HG02763 (cell line): ENCODE results near the gene CEP44.
"Not testable (repeated sequence)": the region's sequence is repeated elsewhere in the genome, so short reads cannot be mapped to it uniquely, and the experiment has no call there.

Experiments used
- ATAC-seq: cut with Tn5 transposase; IDR thresholded peaks from one replicate; pipeline ENCODE4 v1.9.1; 2021; ENCODE audit warnings: mild to moderate bottlenecking, moderate library complexity; ENCODE audit not compliant: unreplicated experiment

The CEP44 gene

GRCh38 chr4:174283507-174284471 is at the start of gene CEP44, which contains the start of gene FBXO8:
TSS of gene CEP44 (plus strand) at chr4:174283911. CDS start at chr4:174299122, 15,211 bp downstream.
TSS of gene FBXO8 (minus strand) at chr4:174283667. CDS start at chr4:174263092, 20,575 bp downstream.
- ATAC-seq: peak; percentile 64

DNA sequence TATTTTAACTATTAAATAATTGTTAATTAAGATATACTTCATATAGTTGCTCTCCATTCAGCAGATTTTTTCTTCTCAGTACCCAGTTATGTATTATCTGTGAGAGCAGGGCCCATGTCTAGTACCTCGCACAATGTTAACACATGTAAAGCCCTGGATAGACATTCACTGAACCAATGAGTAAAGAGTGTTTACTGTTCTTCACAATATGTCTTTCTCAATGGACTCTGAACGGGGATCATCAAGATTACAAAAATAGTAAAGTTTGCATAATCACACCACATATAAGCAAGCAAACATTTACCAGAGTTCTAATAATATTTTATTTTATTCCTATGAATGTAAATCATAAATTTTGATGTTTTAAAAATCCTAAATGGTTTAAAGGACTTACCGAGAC is 47.4 kb upstream of the CEP44 start:
- no peak for ATAC-seq

DNA sequence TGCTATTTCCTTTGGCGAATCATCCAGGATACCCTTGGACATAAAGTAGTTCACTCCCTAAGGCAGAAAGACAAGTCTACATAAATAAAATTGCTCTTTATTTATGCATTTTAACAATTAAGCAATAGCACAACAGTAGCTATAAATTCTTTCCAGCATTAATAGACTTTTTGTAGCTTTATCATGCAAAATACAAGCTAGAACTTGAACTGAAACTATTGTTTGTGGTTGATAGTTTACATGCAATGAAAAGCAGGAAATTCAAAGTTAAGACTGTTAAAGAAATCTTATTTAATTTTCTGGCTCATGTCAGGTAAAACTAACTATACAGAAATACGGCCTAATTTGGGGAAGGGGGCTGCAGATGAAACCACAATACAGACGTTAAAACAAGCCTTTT is 42.5 kb upstream of the CEP44 start:
- ATAC-seq: no peak

DNA sequence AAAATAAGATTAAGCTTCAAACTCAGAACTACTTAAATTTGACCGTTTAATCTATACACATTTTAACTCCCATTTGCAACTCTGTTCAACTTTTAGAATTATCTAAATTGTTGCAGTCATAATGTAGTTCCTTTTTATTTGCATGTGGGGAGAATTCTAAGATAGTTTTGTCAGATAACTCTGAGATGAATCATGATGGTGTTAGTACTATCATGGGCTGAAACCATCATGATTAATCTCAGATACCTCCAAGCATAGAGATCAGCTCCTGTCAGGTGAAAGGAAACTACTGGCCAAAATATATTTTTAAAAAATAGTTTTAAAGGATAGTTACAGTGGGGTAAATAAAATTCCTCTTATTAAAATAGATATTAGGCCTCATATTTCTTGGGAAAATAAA is 39.3 kb upstream of the CEP44 start:
- no peak for ATAC-seq

GRCh38 chr4:174245714-174246113 is 38.0 kb upstream of the CEP44 start:
- no peak for ATAC-seq

DNA sequence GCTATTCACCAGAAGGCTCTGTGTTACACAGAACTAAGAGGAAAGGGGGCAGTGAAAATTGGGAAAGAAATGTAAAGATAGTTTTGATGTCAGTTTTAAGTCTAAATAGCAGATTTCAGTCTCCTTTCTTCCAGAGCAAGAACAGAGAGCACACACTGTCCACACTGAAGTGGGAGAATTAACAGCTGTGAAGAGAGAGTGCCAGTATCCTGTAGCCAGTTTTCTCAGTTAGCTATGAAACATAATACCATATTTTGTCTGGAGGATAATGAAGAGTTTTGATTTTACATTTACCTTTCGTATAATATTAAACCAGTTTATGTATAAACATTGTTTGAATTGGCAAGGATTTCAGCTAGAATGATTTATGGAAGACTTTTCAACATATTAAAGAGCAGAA is 35.3 kb upstream of the CEP44 start:
- no peak for ATAC-seq

DNA sequence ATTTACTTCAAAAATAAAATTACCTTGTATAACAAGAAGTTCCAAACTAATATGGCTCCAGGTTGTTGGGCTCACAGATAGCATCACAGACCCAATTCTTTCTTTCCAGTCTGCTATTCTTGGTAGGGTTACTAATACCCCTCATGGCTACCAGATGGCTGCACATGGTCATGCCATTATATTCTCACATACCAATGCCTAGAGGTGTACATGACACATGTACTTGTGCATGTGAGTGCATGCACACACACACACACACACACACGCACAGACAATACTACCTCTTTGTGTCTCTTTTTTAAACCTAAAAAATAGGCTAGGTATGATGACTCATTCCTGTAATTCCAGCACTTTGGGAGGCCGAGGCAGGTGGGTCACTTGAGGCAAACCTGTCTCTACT is 31.3 kb upstream of the CEP44 start:
- ATAC-seq: no peak

DNA sequence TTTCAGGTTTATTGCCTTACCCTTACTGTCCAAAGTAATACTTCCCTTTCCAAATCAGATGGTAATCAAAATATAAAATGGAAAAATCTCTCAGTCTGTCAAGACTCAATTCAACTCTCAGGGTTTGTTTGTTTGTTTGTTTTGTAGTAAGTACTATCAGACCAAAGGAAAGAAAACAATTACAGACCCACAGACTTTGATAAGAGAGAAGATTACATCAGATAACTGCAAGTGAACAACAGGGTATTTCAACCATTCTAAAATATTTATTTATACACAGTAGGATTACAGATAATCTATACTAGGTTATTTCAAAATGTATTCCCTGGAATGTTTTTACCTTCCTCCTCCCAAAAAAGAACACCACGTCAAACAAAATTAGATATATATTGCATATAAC is 29.1 kb upstream of the CEP44 start:
- ATAC-seq: no peak

DNA sequence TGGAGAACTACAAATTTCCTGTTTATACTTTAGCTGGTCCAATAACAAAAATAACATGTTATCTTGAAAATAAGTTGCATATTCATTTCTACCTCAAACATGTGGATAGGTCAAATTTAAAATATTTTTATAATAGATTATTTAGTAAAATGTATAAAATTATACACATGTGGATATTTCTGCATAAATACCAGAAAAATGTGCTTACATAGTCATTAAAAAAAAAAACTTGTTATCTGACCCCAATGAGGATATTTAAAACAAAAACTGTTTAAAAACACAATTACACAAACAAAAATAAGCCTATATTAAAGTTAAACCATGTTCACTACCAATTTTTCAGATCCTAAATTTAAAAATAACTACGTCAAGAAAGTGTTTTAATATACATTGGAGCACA is 28.3 kb upstream of the CEP44 start:
- ATAC-seq: no peak

DNA sequence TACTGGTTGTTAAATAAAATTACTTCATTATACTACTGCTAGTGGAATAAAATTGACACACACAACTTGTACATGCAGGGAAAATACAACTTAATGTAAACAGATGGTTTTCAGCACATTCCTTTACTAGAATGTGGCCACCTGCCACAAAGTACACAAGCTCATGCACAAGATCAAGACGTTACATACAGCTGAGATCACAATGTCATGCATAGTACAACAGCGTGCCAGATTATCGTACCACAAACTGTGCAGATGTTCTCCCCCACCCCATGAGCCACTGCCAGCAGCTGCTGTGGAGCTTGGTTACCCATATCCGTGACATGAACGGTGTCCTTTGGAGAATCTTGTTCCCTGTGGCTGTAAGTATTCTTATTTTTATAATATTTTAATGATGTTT is 27.9 kb upstream of the CEP44 start:
- ATAC-seq: no peak

DNA sequence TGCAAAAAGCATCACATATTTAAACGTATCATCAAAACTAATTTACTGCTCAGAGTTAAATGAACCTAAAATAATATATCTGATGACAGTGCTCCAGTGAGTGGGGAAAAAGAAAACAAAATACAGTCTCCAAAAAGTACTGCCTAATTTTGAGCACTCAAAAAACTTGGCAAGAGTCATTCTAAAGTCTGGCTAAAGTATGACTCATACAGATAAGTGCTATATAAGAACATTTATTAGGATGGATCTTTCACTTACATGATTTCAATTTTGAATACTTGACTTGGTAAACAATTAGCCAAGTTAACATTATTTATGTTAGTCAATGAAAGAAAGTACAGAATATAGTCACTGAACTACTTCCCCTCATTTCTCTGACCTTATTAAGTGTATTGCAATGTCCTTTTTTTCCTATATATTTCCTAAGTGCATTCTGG is 27.4 kb upstream of the CEP44 start:
- no peak for ATAC-seq

DNA sequence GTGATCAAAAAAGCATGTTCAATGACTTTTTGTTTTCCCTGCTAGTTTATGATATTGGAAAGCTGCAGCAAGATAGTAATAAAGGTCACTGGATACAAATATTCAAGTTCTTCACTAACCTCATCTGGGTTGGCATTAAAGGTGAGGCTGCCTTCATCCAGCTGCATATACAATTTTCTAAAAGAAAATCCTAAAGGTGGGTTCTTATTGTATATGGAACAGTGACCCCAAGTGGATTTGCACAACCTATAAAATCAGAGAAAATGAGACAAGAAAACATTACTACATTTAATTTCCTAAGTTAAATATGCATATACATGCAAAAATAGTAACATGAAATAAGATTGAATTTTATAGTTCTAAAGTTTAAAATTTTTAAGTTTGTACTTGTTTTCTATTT is 24.1 kb upstream of the CEP44 start:
- ATAC-seq: no peak

GRCh38 chr4:174260099-174260498 is 23.6 kb upstream of the CEP44 start:
- ATAC-seq: peak; percentile 52

GRCh38 chr4:174261432-174261831 is 22.3 kb upstream of the CEP44 start:
- not testable (repeated sequence) for ATAC-seq

DNA sequence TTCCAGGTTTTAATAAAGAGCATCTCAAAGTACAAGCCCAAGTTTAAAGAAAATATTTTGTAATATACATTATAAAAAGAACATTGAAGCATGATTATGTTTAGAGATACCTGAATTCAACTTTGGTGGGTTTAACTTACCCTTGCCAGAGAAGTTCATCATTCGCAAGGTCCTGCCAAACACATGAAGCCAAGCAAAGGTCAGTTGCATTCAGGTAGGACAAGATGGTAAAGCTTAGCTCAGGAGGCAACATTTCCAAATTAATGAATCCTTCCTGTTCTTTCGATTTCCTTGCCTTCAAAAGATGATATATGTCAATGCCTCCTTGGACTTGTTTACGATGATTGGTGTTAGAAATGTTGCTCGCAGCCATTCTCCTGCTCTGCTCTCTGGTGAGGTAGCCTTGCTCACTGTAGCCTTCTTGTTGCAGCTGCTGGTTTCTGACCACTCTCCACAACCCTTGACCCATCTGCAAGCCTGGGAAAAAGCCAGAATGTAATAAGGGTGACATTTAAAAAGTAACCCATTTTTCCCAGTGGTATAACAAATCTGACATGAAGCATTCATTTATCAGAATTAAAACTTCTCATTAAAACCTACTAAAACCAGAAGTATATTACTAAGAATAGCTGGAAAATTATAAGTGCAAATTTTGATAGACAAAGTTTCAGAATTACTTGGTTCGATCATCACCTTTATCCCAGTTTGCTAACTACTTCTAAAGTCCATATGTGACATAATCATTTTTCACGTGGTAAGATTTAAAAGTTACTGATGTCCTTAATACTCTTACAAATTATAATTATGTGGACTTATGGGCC is 20.9 kb upstream of the CEP44 start:
- no peak for ATAC-seq

DNA sequence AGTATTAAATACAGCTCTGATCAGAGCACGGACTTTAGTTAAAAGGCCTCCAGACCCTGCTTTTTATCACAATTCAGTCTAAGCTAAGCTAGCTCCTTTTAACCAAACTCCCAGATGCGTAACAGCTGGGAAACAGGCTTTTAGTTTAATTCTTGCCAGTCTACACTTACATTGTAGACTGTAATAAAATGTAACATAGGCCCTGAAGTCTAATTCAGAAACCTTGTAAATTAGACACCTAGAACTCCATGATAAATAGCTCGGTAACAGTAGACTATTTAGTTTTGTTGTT is 20.3 kb upstream of the CEP44 start:
- ATAC-seq: no peak

DNA sequence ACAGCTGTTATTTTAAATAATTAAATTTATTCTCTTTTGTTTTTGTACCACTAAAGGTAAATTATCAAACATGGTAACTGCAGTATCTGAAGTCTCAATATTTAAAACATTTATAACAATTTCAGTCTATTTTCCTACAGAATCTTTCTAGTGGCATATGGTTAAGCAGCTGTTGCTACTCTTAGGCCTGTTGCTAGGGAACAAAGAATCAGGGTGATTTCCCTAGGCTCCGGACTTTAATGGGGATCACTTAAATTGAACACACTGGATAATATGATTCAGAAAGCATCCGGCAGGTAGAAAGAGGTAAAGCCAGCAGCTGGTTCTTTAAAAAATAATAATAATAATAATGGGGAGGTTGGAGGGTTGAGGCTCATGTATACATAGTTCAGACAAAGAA is 17.8 kb upstream of the CEP44 start:
- ATAC-seq: no peak

GRCh38 chr4:174266416-174266815 is 17.3 kb upstream of the CEP44 start:
- no peak for ATAC-seq

GRCh38 chr4:174273930-174274329 is 9.8 kb upstream of the CEP44 start:
- ATAC-seq: no peak

- ATAC-seq: no peak
These were observed 9.3 kb upstream of the CEP44 start for GRCh38 chr4:174274436-174274835.

GRCh38 chr4:174275101-174275500 is 8.6 kb upstream of the CEP44 start:
- no peak for ATAC-seq

DNA sequence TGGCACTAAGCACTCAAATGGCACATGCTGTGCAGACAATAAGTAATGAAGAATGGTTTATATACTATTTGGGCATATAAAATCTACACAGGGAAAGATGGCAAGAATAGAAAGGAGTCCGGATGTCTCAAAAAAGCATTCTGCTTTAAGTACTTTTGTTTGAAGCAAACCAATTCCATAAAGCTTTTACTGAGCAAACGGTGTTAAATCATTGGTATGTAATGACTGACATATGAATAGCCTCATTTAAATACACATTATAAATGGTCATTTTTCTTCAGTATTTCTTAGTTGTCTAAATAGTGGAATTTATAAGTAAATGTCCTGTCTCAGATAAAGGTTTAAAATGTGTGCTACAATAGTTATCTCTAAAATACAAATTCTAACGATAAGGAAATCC is 6.3 kb upstream of the CEP44 start:
- no peak for ATAC-seq
